H1 (cell line): ENCODE data around the gene KLHL3. TPM values are rescaled to one million over a fixed set of nuclear protein-coding genes. Genes with fewer than 3 reads are reported as not detected.

Experiments
- CTCF ChIA-PET: fragments of 300-600 bp; sonication (Branson Sonifier 250); formaldehyde crosslinking; loops from one replicate; lab custom pipeline; 2021; ENCODE audit not compliant: partially characterized antibody; lab: Charles Lee
- POLR2A ChIA-PET: fragments of 300-600 bp; sonication (Branson Sonifier 250); formaldehyde crosslinking; loops from one replicate; lab custom pipeline; 2021; ENCODE audit warnings: inconsistent platforms; ENCODE audit not compliant: partially characterized antibody; lab: Charles Lee
- DNase-seq, 2 experiments: peaks; one replicate each; pipeline versions ENCODE4 v3.0.0 to v3.0.0-alpha.2; 2010 to 2022; ENCODE audit warnings: low spot score in 2 of 2, low read depth in 1 of 2, mixed read lengths in 1 of 2
- FAIRE-seq: peaks from 2 replicates; lab custom pipeline; 2011; peaks lifted over from hg19 to GRCh38; lab: Jason Lieb, UNC
- H2AFZ ChIP-seq: 2 replicates; pipeline ENCODE4 v1.8.1; 2012; ENCODE audit warnings: low read length, inconsistent platforms
- H2AK5ac ChIP-seq: 2 replicates; pipeline ENCODE4 v1.6.1; 2013; ENCODE audit warnings: low read depth, low read length
- H2BK120ac ChIP-seq: replicated peaks from 2 replicates; pipeline ENCODE3; 2013; ENCODE audit warnings: low read depth, low read length, inconsistent platforms
- H2BK12ac ChIP-seq: 2 replicates; pipeline ENCODE4 v1.6.1; 2013; ENCODE audit warnings: low read depth, low read length
- H2BK15ac ChIP-seq: 2 replicates; pipeline ENCODE4 v1.6.1; 2013; ENCODE audit warnings: low read length
- H2BK20ac ChIP-seq: 2 replicates; pipeline ENCODE4 v1.6.1; 2013; ENCODE audit warnings: low read length
- H2BK5ac ChIP-seq: 2 replicates; pipeline ENCODE4 v1.6.1; 2013; ENCODE audit warnings: low read depth, low read length
- H3K14ac ChIP-seq: 2 replicates; pipeline ENCODE4 v1.6.1; 2013; ENCODE audit warnings: inconsistent platforms; ENCODE audit not compliant: insufficient read length
- H3K18ac ChIP-seq: 2 replicates; pipeline ENCODE4 v1.6.1; 2013; ENCODE audit warnings: low read length; ENCODE audit errors: extremely low read depth
- H3K23ac ChIP-seq: 2 replicates; pipeline ENCODE4 v1.6.1; 2013; ENCODE audit warnings: inconsistent platforms; ENCODE audit not compliant: insufficient read length
- H3K23me2 ChIP-seq: 2 replicates; pipeline ENCODE4 v1.6.1; 2013; ENCODE audit warnings: low read depth, low read length
- H3K27ac ChIP-seq: 2 replicates; pipeline ENCODE4 v1.6.1; 2011; ENCODE audit warnings: low read depth, low read length, inconsistent platforms
- H3K27me3 ChIP-seq, 4 experiments: replicated peaks in 1 of 4; 1 replicate in 1 of 4; 2 replicates in 3 of 4; pipeline versions ENCODE4 v1.6.1 to v1.8.1; 2011 to 2013; ENCODE audit warnings: low read length in 3 of 4, mild to moderate bottlenecking in 3 of 4, inconsistent platforms in 2 of 4, mixed read lengths in 2 of 4, moderate library complexity in 1 of 4; ENCODE audit not compliant: control insufficient read depth in 3 of 4, insufficient read depth in 3 of 4; ENCODE audit errors: extremely low read depth in 1 of 4
- H3K36me3 ChIP-seq, 4 experiments: 2 replicates each; pipeline versions ENCODE4 v1.6.1 to v1.8.1; 2011 to 2013; ENCODE audit warnings: mild to moderate bottlenecking in 4 of 4, low read length in 3 of 4, moderate library complexity in 2 of 4, control low read depth in 1 of 4, inconsistent platforms in 1 of 4; ENCODE audit not compliant: insufficient read depth in 4 of 4, control insufficient read depth in 2 of 4
- H3K4ac ChIP-seq: replicated peaks from 2 replicates; pipeline ENCODE3; 2013; ENCODE audit warnings: low read length, low read depth, mixed read lengths, inconsistent platforms; ENCODE audit not compliant: insufficient read length
- H3K4me1 ChIP-seq, 4 experiments: replicated peaks in 1 of 4; 1 replicate in 1 of 4; 2 replicates in 3 of 4; pipeline versions ENCODE4 v1.6.1 to v1.8.1; 2011 to 2013; ENCODE audit warnings: low read length in 3 of 4, inconsistent platforms in 2 of 4, mixed read lengths in 1 of 4; ENCODE audit not compliant: insufficient read depth in 4 of 4, control insufficient read depth in 3 of 4
- H3K4me2 ChIP-seq, 2 experiments: 2 replicates each; pipeline versions ENCODE4 v1.6.1 to v1.8.1; 2011 to 2013; ENCODE audit warnings: low read depth in 2 of 2, low read length in 2 of 2, control low read depth in 1 of 2, inconsistent platforms in 1 of 2, mild to moderate bottlenecking in 1 of 2; ENCODE audit not compliant: insufficient read depth in 1 of 2
- H3K4me3 ChIP-seq, 4 experiments: fragments of 200-600, 300-600 bp in 1 of 4; sonication (generic), shearing (Covaris generic), sonication (Bioruptor Twin) in 1 of 4; 2 replicates each; pipeline versions ENCODE4 v1.5.1 to v1.8.1; 2011 to 2016; ENCODE audit warnings: low read length in 4 of 4, low read depth in 3 of 4, control low read depth in 2 of 4, inconsistent platforms in 2 of 4, mild to moderate bottlenecking in 2 of 4, mixed read lengths in 1 of 4, moderate library complexity in 1 of 4; ENCODE audit not compliant: insufficient read depth in 2 of 4; ENCODE audit errors: extremely low read depth in 1 of 4
- H3K56ac ChIP-seq: replicated peaks from 2 replicates; pipeline ENCODE3; 2013; ENCODE audit warnings: low read depth, mild to moderate bottlenecking, mixed read lengths, low read length, inconsistent platforms; ENCODE audit not compliant: insufficient read length
- H3K79me1 ChIP-seq: 2 replicates; pipeline ENCODE4 v1.6.1; 2013; ENCODE audit warnings: low read depth, low read length, control low read depth
- H3K79me2 ChIP-seq, 2 experiments: 2 replicates each; pipeline versions ENCODE4 v1.6.1 to v1.8.1; 2012 to 2013; ENCODE audit warnings: low read length in 2 of 2, mild to moderate bottlenecking in 2 of 2, inconsistent platforms in 1 of 2; ENCODE audit not compliant: insufficient read depth in 2 of 2, control insufficient read depth in 1 of 2
- H3K9ac ChIP-seq, 4 experiments: replicated peaks in 1 of 4; 1 replicate in 1 of 4; 2 replicates in 3 of 4; pipeline versions ENCODE4 v1.6.1 to v1.8.1; 2011 to 2013; ENCODE audit warnings: low read depth in 3 of 4, low read length in 3 of 4, control low read depth in 2 of 4, mild to moderate bottlenecking in 2 of 4, moderate library complexity in 2 of 4, inconsistent platforms in 1 of 4; ENCODE audit errors: extremely low read depth in 1 of 4
- H3K9me3 ChIP-seq, 2 experiments: 2 replicates each; pipeline versions ENCODE4 v1.6.1 to v1.8.1; 2012 to 2013; ENCODE audit warnings: mild to moderate bottlenecking in 2 of 2, moderate library complexity in 2 of 2, control low read depth in 1 of 2, inconsistent platforms in 1 of 2, low read depth in 1 of 2, low read length in 1 of 2, mixed read lengths in 1 of 2; ENCODE audit not compliant: insufficient read depth in 2 of 2
- H4K20me1 ChIP-seq, 2 experiments: replicated peaks in 1 of 2; 2 replicates each; pipeline versions ENCODE3 to v1.8.1; 2011 to 2013; ENCODE audit warnings: inconsistent platforms in 2 of 2, low read length in 2 of 2, mild to moderate bottlenecking in 1 of 2; ENCODE audit not compliant: insufficient read depth in 2 of 2, control insufficient read depth in 1 of 2
- H4K5ac ChIP-seq: 2 replicates; pipeline ENCODE4 v1.6.1; 2013; ENCODE audit warnings: low read length, low read depth, mixed read lengths, inconsistent platforms; ENCODE audit not compliant: insufficient read length
- H4K8ac ChIP-seq: 2 replicates; pipeline ENCODE4 v1.8.0; 2013; ENCODE audit warnings: mild to moderate bottlenecking, moderate library complexity, low read length, inconsistent platforms; ENCODE audit not compliant: insufficient read depth; ENCODE audit errors: extremely low read depth
- H4K91ac ChIP-seq: replicated peaks from 2 replicates; pipeline ENCODE3; 2013; ENCODE audit warnings: low read length, mixed read lengths, inconsistent platforms; ENCODE audit not compliant: insufficient read length
- BACH1 ChIP-seq: IDR thresholded peaks from 2 replicates; pipeline ENCODE4 v1.6.1; 2012; ENCODE audit warnings: low read length, improper control_type of control experiment
- CTBP2 ChIP-seq: IDR thresholded peaks from 2 replicates; pipeline ENCODE4 v1.7.0; 2011; ENCODE audit warnings: borderline replicate concordance, mild to moderate bottlenecking, moderate library complexity, mixed read lengths, low read length; ENCODE audit not compliant: insufficient read depth, insufficient read length
- HDAC2 ChIP-seq, 2 experiments: fragments of 300-600 bp in 1 of 2; sonication (generic) in 1 of 2; IDR thresholded peaks; 2 replicates each; pipeline ENCODE4 v1.6.1; 2011 to 2012; ENCODE audit warnings: low read depth in 2 of 2, low read length in 2 of 2, mild to moderate bottlenecking in 2 of 2, moderate library complexity in 2 of 2, borderline replicate concordance in 1 of 2, inconsistent platforms in 1 of 2
- SAP30 ChIP-seq: fragments of 300-600 bp; sonication (generic); IDR thresholded peaks from 2 replicates; pipeline ENCODE4 v1.7.1; 2012; ENCODE audit warnings: low read length, moderate library complexity, mild to moderate bottlenecking, inconsistent platforms; ENCODE audit not compliant: insufficient read depth, insufficient replicate concordance
- SIN3A ChIP-seq, 2 experiments: IDR thresholded peaks in 1 of 2; conservative IDR thresholded peaks in 1 of 2; 2 replicates each; pipeline ENCODE4 v1.6.1; 2011 to 2012; ENCODE audit warnings: low read length in 2 of 2, improper control_type of control experiment in 1 of 2, low read depth in 1 of 2, mild to moderate bottlenecking in 1 of 2
- TEAD4 ChIP-seq: IDR thresholded peaks from 2 replicates; pipeline ENCODE4 v1.6.1; 2012; ENCODE audit warnings: low read depth, low read length, inconsistent platforms, mixed read lengths
- ZNF274 ChIP-seq: IDR thresholded peaks from 2 replicates; pipeline ENCODE4 v1.7.0; 2012; ENCODE audit warnings: low read length, borderline replicate concordance; ENCODE audit errors: extremely low read depth
- WGBS, 2 experiments: shearing (Covaris generic) in 1 of 2; methylation state at CpG; one replicate each; pipeline versions ENCODE4 v1.1.6 to v1.1.7; 2013 to 2015; ENCODE audit warnings: low lambda C conversion rate in 2 of 2, mixed read lengths in 2 of 2, inconsistent platforms in 1 of 2, low coverage in 1 of 2, missing lambda C conversion rate in 1 of 2; ENCODE audit not compliant: insufficient replicate concordance in 2 of 2, insufficient coverage in 1 of 2, insufficient read length in 1 of 2; ENCODE audit errors: extremely low coverage in 1 of 2, missing lambda C conversion rate in 1 of 2; 5-methylcytosine and 5-hydroxymethylcytosine counted together
- polyA plus RNA-seq, 7 experiments: library from polyadenylated mRNA; depleted of rRNA in 3 of 7; stranded (reverse) in 5 of 7; unstranded in 2 of 7; fragments of >200 nt in 5 of 7; fragments of 200-250 nt in 2 of 7; gene quantifications; 1 replicate in 5 of 7; 2 replicates in 1 of 7; 4 replicates in 1 of 7; pipeline versions ENCODE4 v1.2.1 to v1.2.3, GENCODE V29; 2011 to 2013; ENCODE audit warnings: missing spikeins in 2 of 7, mixed read lengths in 2 of 7
- total RNA-seq: library from RNA; stranded (reverse); fragmentation: NEBNext Ultra II Directional; extraction: Animal tissue kit (Norgen Biotek cat#: 25700); gene quantifications from 2 replicates; pipeline ENCODE4 v1.2.1, GENCODE V29; 2021
- TF ChIP-seq, protein P1 (sequence below): IDR thresholded peaks from 2 replicates; pipeline ENCODE4 v1.6.1; 2012; ENCODE audit warnings: inconsistent platforms

The KLHL3 gene
- total and polyA plus RNA-seq, 2 of the 8 experiments (the other 6 are each of a cell fraction or from before 2014, with no cell fraction given) = 7.4 to 13.7 TPM

DNA sequence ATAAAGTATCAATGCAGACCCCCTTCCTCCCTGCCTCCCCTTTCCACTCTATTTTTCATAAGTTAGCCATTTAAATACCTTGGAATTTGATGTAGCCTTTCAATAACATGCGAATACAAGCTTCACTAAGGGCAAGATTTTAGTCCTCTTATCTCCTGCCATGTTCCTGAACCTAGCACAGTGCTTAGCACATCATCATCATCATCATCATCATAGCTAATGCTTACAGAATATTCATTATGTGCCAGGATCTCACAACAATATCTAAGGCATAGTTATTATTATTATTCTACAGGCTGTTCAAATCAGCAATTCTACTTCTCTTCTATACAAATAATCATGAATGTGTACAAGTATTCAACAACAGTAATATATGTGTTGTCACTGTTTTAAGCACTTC, 20.4 kb downstream of the KLHL3 start:
- Histone ChIP-seq H3K79me2 (no peaks in the 10 kb centered on the region), H4K91ac (no peak overlapping the region), H2AFZ (no peak overlapping the region), H3K27ac (no peak overlapping the region), H3K4me1 (no peaks in the 10 kb centered on the region), H3K14ac (no peak overlapping the region), H2AK5ac (no peak overlapping the region), H4K20me1 (no peaks in the 10 kb centered on the region), H3K4ac (no peak overlapping the region), H3K9ac (no peak overlapping the region), H3K23ac (no peak overlapping the region), H3K23me2 (no peaks in the 10 kb centered on the region), H4K8ac (no peak overlapping the region), H3K4me3 (no peak overlapping the region), H2BK5ac (no peak overlapping the region), H2BK15ac (no peak overlapping the region), H3K4me2 (no peak overlapping the region), H3K56ac (no peak overlapping the region), H3K79me1 (no peaks in the 10 kb centered on the region), H3K9me3 (peaks cover 4 to 6% of the 10 kb centered on the region in 2 experiments), H2BK120ac (no peak overlapping the region), H3K18ac (no peak overlapping the region), H4K5ac (no peak overlapping the region), H2BK12ac (no peak overlapping the region), H2BK20ac (no peak overlapping the region), H3K27me3 (no peaks in the 10 kb centered on the region), H3K36me3 (peaks cover 0 to 13% (median 6%) of the 10 kb centered on the region in 4 experiments; a peak in 4 of 8 replicates)
- WGBS, 2 experiments = 87% methylated on average over 1 of the region's 1 CpG; no CpG with 5 or more reads in 1 of the 2 experiments
- POLR2A ChIA-PET = no interaction called here
- DNase-seq = no peak
- CTCF ChIA-PET = interaction anchor here (1.8 kb wide), 1 partner anchor 21 kb away, joined by 4 read pairs; no protein-coding TSS in a partner anchor
- FAIRE-seq = no peak
- TF ChIP-seq ZNF274 (no peak), SIN3A (conservative IDR thresholded peaks at IDR 0.05 in 1 of 2, IDR thresholded peaks at IDR 0.05 in 1 of 2; ENCODE audit: low read depth in 1 of 2, low read length in 2 of 2) (no peak), CTBP2 (no peak), HDAC2 (IDR thresholded peaks at IDR 0.05; ENCODE audit: borderline replicate concordance in 1 of 2, low read depth in 2 of 2, low read length in 2 of 2) (no peak), SAP30 (no peak), TEAD4 (no peak), BACH1 (no peak)
- TF ChIP-seq, protein P1, sequence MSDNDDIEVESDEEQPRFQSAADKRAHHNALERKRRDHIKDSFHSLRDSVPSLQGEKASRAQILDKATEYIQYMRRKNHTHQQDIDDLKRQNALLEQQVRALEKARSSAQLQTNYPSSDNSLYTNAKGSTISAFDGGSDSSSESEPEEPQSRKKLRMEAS = no peak
